Muscle layer of colon (tissue), 2 donors: ENCODE measurements around the gene PCGF1.
"Not testable (repeated sequence)": the region's sequence is repeated elsewhere in the genome, so short reads cannot be mapped to it uniquely, and the experiment has no call there.

Experiments
- H3K27ac ChIP-seq: one replicate; pipeline ENCODE4 v1.7.0; 2013; ENCODE audit warnings: low read depth, mild to moderate bottlenecking, low read length, moderate library complexity
- H3K27me3 ChIP-seq, 2 donors: one replicate each; pipeline ENCODE4 v1.7.0; 2013; ENCODE audit warnings: low read length in 2 of 2, mild to moderate bottlenecking in 2 of 2; ENCODE audit not compliant: insufficient read depth in 2 of 2, control insufficient read depth in 1 of 2
- H3K36me3 ChIP-seq: one replicate; pipeline ENCODE4 v1.7.0; 2013; ENCODE audit warnings: mild to moderate bottlenecking, low read length; ENCODE audit not compliant: insufficient read depth
- H3K4me1 ChIP-seq: one replicate; pipeline ENCODE4 v1.7.0; 2013; ENCODE audit warnings: mild to moderate bottlenecking, low read length; ENCODE audit not compliant: insufficient read depth
- H3K4me3 ChIP-seq, 2 donors: one replicate each; pipeline ENCODE4 v1.7.0; 2013; ENCODE audit warnings: low read length in 2 of 2, low read depth in 1 of 2, mild to moderate bottlenecking in 1 of 2, moderate library complexity in 1 of 2
- H3K9ac ChIP-seq: one replicate; pipeline ENCODE4 v1.7.0; 2013; ENCODE audit warnings: low read length
- H3K9me3 ChIP-seq: one replicate; pipeline ENCODE4 v1.7.0; 2013; ENCODE audit warnings: mild to moderate bottlenecking, low read length
- donor health status: abdominal sarcoma.
- donor health status: Adenocarcinoma of cecum.

PCGF1 gene

DNA sequence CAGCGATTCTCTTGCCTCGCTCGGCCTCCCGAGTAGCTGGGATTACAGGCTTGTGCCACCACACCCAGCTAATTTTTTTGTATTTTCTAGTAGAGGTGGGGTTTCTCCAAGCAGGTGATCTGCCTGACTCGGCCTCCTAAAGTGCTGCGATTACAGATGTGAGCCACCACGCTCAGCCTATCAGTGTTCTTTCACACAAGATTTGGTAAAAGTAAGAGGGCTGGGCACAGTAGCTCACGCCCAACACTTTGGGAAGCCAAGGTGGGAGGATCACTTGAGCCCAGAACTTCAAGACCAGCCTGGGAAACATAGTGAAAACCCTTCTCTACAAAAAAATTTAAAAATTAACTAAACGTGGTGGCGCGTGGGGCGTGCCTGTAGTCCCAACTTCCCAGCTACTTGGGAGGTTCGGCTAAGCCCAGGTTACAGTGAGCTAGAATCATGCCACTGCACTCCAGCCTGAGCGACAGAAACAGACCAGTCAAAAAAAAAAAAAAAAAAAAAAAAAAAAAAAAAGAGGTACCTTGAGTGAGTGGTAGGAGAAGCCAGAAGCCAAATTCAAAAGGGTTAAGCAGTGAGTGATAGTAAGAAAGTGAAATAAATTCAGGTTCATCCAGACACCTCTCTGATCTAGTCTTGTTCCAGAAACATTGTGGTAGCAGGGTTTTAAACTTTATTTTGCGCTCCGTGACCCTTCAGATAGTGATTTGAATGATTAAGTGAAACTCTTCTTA is 36.0 kb downstream of the PCGF1 start:
- H3K27ac ChIP-seq = peak overlapping the region; percentile 75

DNA sequence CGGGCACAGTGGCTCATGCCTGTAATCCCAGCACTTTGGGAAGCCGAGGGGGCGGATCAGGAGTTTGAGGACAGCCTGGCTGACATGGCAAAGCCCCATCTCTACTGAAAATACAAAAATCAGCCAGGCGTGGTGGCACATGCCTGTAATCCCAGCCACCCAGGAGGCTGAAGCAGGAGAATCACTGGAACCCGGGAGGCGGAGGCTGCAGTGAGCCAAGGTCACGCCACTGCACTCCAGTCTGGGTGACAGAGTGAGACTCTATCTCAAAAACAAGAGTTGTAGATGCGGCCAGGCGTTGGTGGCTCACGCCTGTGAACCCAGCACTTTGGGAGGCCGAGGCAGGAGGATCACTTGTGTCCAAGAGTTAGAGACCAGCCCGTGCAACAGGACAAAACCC is 36.8 kb downstream of the PCGF1 start:
- Histone ChIP-seq H3K36me3 (peaks cover 16% of the 10 kb centered on the region), H3K4me1 (peaks cover 16% of the 10 kb centered on the region)
- H3K4me3 ChIP-seq, H3K9me3 ChIP-seq, H3K27me3 ChIP-seq, H3K9ac ChIP-seq, H3K27ac ChIP-seq: not testable (repeated sequence)

More for the DNA sequence above, 36.0 kb downstream of the PCGF1 start:
- H3K9me3 ChIP-seq = no peaks in the 10 kb centered on the region
- peak overlapping the region; percentile 15 to 81 for H3K4me3 ChIP-seq
- H3K4me1 ChIP-seq = peaks cover 16% of the 10 kb centered on the region
- H3K36me3 ChIP-seq = peaks cover 16% of the 10 kb centered on the region
- no peaks in the 10 kb centered on the region for H3K27me3 ChIP-seq
- peak overlapping the region; percentile 66 for H3K9ac ChIP-seq

DNA sequence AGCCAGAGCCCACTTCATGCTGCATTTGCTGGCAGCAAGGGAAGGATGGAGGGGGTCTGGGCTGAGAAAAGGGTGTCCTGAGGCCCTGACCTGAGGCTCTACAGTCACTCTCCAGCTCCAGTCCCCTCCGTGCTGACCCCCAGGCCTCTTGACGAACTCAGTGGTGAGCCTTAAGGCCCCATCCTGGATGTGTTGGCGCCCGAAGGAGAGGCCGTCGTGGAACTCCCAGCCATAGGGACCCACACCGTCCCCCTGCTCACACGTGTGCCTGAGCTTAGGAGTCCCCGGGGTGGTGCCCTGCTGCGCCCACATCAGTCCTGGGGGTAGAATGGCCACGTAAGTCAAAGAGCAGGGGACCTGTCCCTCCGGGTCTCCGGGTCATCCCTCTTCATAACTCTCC is 43.1 kb downstream of the PCGF1 start:
- peak overlapping the region; percentile 79 to 86 for H3K4me3 ChIP-seq
- H3K27ac ChIP-seq = peak overlapping the region; percentile 82
- peaks cover 10% of the 10 kb centered on the region for H3K4me1 ChIP-seq
- H3K9me3 ChIP-seq = no peaks in the 10 kb centered on the region
- peaks cover 13% of the 10 kb centered on the region for H3K36me3 ChIP-seq
- H3K9ac ChIP-seq = peak overlapping the region; percentile 70
- H3K27me3 ChIP-seq = no peaks in the 10 kb centered on the region

DNA sequence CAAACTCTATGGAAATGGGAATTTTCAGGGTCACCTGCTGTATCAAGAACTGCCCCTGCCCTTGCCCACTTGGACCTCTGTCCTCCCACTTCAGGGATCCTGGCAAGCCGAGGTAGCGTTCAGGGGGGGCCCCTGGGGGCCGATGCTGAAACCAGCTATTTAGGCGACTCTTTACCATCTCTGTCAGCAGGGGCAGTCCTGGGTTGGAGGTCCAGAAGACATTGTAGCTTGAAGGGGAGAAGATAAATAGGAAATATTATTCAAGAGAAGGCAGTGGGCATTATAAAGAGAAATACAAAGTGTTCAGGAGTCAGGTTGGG is 44.7 kb downstream of the PCGF1 start:
- Histone ChIP-seq H3K9me3 (no peaks in the 10 kb centered on the region), H3K27ac (no peak overlapping the region)

DNA sequence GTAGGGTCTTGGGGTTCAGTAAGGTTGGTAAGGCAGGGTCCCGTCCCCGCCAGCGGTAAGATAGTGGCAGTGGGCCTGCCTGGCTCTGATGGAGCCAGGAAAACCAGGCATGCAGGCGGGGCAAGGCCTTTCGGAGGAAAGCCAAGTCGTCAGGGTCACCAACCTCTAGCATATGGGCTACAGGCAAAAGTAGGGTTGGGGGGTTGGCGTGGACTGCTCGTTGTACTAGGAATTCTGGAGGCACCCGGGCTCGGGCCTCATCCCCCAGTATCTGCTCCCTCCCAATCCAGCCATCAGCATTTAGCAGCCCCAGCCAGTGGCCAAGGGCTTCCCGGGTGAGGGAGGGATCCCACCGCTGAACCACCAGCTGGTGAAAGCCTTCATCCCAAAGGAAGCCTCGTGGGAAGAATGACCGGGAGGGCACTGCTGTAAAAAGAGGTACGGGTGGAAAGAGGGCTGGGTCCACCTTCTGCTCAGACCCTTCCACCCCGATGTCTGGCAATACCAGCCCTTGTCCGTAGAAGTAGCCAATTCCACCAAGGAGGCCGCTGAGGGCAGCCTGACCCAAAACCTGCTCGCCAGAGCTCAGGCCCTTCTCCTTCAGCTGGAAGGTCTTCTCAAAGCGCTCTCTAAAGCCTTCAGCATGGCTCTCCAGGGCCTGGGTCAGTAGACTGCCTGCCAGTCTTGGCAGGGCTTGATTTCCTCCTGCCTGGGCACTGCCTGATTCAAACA is 45.3 kb downstream of the PCGF1 start:
- no peak overlapping the region for H3K27ac ChIP-seq

More for the DNA sequence above, 44.7 kb downstream of the PCGF1 start:
- Histone ChIP-seq H3K36me3 (peaks cover 13% of the 10 kb centered on the region), H3K27me3 (no peaks in the 10 kb centered on the region), H3K4me3 (no peak overlapping the region), H3K9ac (no peak overlapping the region), H3K4me1 (peaks cover 18% of the 10 kb centered on the region)

DNA sequence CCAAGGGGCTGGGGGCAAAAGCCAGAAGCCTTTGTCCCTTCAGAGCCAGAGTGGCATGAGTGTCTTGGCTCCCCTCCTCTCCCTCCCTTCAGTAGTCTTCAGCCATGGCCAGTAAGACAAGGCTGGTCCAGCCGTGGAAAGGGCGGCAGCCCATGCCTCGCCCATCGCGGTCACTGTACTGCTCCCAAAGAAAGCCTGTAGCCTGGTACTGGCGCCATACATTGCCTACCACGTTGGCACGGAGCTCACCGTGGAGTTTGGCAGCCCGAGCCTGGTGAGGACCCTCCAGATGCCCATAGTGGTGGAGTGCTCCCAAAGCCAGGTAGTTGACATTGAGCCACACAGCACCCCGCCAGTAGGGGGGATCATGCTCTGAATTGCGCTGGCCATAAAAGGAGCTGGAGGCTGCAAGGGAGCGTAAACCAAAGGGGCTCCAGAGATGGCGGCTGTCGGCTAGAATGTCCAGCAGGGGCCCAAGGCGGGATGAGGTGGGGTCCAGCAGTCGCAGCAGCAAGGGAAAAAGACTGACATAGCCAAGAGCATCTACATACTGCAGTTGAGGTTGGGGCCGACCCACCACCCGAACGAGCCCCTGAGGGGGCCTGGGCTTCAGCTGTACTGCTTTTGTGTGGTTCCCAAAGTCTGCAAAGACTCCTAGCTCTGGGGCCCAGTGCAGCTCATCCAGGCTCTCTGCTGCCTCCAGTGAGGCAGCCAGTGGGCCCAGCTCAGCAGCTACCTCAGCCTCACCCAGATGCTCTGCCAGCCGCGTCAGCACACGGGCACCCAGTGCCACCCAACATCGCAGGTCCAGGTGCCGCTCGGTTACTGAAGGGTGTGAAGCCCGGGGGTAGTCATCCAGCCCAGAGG is 46.1 kb downstream of the PCGF1 start:
- Histone ChIP-seq H3K4me3 (no peak overlapping the region), H3K9ac (no peak overlapping the region), H3K4me1 (peaks cover 26% of the 10 kb centered on the region)

More for the DNA sequence above, 45.3 kb downstream of the PCGF1 start:
- Histone ChIP-seq H3K4me3 (no peak overlapping the region), H3K9ac (no peak overlapping the region), H3K9me3 (no peaks in the 10 kb centered on the region), H3K4me1 (peaks cover 18% of the 10 kb centered on the region), H3K36me3 (peaks cover 13% of the 10 kb centered on the region), H3K27me3 (no peaks in the 10 kb centered on the region)

DNA sequence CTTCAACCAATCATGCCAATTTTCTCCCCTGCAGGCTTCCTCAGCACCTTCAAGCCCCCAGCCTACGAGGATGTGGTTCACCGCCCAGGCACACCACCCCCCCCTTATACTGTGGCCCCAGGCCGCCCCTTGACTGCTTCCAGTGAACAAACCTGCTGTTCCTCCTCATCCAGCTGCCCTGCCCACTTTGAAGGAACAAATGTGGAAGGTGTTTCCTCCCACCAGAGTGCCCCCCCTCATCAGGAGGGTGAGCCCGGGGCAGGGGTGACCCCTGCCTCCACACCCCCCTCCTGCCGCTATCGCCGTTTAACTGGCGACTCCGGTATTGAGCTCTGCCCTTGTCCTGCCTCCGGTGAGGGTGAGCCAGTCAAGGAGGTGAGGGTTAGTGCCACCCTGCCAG is 47.3 kb downstream of the PCGF1 start:
- not testable (repeated sequence) for H3K9ac ChIP-seq, H3K4me3 ChIP-seq, H3K27me3 ChIP-seq, H3K9me3 ChIP-seq, H3K27ac ChIP-seq
- peaks cover 38% of the 10 kb centered on the region for H3K4me1 ChIP-seq
- peaks cover 13% of the 10 kb centered on the region for H3K36me3 ChIP-seq

More for the DNA sequence above, 46.1 kb downstream of the PCGF1 start:
- Histone ChIP-seq H3K27ac (no peak overlapping the region), H3K27me3 (no peaks in the 10 kb centered on the region), H3K36me3 (peaks cover 13% of the 10 kb centered on the region), H3K9me3 (no peaks in the 10 kb centered on the region)

DNA sequence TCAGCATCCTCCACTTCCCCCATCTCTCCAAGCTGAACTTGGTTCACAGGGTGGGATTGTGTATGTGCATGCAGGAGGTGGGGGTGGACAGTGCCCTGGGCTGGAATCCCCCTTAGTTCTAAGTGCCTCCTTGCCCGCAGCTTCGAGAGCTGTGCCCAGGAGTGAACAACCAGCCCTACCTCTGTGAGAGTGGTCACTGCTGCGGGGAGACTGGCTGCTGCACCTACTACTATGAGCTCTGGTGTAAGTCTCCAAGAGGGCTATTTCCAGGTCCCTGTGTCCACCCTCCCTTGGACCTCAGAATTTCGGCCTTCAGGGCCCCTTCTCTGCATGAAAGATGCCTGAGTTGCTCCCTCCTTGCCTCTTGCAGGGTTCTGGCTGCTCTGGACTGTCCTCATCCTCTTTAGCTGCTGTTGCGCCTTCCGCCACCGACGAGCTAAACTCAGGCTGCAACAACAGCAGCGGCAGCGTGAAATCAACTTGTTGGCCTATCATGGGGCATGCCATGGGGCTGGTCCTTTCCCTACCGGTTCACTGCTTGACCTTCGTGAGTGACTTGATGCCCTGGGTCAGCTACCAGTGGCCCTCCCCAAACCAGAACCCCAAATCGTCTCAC is 47.9 kb downstream of the PCGF1 start:
- not testable (repeated sequence) for H3K4me3 ChIP-seq, H3K9ac ChIP-seq, H3K27me3 ChIP-seq, H3K27ac ChIP-seq, H3K9me3 ChIP-seq
- Histone ChIP-seq H3K4me1 (peaks cover 38% of the 10 kb centered on the region), H3K36me3 (peaks cover 13% of the 10 kb centered on the region)

DNA sequence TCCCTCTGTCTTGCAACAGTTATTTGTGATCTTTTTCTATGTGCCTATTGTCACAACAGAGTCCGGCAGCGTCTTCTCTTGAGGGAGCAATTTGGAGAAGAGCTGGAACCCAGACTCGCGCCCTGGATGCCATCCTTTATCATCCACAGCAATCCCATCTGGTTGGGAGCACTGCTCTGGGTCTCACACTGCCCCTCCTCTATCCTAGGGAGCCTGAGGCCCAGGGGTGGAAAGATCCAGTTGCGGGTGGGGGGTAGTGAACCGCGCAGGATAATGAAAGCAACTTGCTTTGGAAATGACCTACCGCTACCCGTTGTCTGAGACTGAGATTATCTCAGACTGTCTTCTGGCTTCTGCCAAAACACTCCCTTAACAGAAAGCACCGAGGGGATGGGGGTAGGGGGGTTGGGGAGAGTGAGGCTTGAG is 48.5 kb downstream of the PCGF1 start:
- H3K36me3 ChIP-seq = peaks cover 13% of the 10 kb centered on the region
- no peaks in the 10 kb centered on the region for H3K27me3 ChIP-seq
- no peaks in the 10 kb centered on the region for H3K9me3 ChIP-seq
- H3K4me1 ChIP-seq = peaks cover 32% of the 10 kb centered on the region
- H3K9ac ChIP-seq = peak overlapping the region; percentile 47
- H3K4me3 ChIP-seq = peak overlapping the region; percentile 62 to 77
- H3K27ac ChIP-seq = peak overlapping the region; percentile 61

DNA sequence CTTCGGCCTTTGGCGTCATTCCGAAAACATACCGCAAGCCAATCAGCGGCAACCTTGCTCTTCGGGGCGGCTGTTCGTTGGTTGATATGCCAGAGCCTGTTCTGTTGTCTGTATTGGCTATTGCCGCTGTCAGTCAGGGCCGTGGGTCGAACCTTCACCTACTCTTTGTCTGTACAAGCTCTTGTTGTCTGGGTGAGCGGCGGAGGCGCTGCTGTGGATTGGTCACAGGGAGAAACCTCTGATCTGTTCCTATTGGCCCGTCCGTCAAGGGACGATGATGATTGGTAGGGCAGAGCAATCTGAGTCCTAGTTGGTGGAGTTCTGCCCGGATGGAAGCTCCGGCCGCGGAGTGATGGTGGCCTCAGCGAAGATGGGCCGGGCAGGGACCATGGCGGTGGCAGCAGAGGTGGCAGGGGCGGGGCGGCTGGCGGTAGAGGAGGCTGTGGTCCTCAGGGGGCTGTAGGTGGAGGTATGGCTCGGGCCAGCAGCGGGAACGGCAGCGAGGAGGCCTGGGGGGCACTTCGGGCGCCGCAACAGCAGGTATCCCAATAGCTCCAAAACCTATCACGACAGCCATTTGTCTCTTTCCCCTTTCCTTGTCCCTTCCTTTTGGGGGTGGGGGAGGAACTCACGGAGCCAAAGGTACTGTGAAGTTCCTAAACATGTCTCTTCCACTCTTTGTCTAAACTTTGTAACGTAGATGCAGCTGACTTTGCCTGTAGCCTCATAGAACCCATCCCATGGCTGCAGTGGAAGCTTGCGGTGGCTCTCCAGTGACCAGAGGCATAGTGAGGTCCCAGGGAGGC is 49.2 kb downstream of the PCGF1 start, which contains the start of gene WBP1:
Gene WBP1 (plus strand): TSS at position 307 of the 806 bp plus-strand sequence. CDS start 165 bp downstream, at position 472.
- peaks cover 13% of the 10 kb centered on the region for H3K36me3 ChIP-seq
- no peaks in the 10 kb centered on the region for H3K9me3 ChIP-seq
- H3K27ac ChIP-seq = peak within 1 kb of the TSS; percentile 99
- no peaks in the 10 kb centered on the region for H3K27me3 ChIP-seq
- H3K9ac ChIP-seq = peak within 1 kb of the TSS; percentile 70
- H3K4me1 ChIP-seq = peaks cover 32% of the 10 kb centered on the region
- H3K4me3 ChIP-seq = peak within 1 kb of the TSS; percentile 92 to 98
